SH-SY5Y (cell line): ENCODE results near the gene MINDY1.

Experiments used
- GATA2 ChIP-seq: IDR thresholded peaks from 2 replicates; pipeline ENCODE4 v1.6.1; 2011; ENCODE audit warnings: mild to moderate bottlenecking, low read depth, low read length
- GATA3 ChIP-seq: IDR thresholded peaks from 2 replicates; pipeline ENCODE4 v1.6.1; 2011; ENCODE audit warnings: low read depth, mild to moderate bottlenecking, low read length, moderate library complexity

- no peak for TF ChIP-seq GATA2
- TF ChIP-seq GATA3: no peak
Observed at GRCh38 chr1:151005729-151006319, 878 bp downstream of the MINDY1 start.
